ENCODE results near the gene MAML3.

GRCh38 chr4:140151699-140152012, 2.3 kb downstream of the MAML3 start:
- no peak for TF ChIP-seq POLR2A (IDR thresholded peaks at IDR 0.05)
- TF ChIP-seq, protein P1, sequence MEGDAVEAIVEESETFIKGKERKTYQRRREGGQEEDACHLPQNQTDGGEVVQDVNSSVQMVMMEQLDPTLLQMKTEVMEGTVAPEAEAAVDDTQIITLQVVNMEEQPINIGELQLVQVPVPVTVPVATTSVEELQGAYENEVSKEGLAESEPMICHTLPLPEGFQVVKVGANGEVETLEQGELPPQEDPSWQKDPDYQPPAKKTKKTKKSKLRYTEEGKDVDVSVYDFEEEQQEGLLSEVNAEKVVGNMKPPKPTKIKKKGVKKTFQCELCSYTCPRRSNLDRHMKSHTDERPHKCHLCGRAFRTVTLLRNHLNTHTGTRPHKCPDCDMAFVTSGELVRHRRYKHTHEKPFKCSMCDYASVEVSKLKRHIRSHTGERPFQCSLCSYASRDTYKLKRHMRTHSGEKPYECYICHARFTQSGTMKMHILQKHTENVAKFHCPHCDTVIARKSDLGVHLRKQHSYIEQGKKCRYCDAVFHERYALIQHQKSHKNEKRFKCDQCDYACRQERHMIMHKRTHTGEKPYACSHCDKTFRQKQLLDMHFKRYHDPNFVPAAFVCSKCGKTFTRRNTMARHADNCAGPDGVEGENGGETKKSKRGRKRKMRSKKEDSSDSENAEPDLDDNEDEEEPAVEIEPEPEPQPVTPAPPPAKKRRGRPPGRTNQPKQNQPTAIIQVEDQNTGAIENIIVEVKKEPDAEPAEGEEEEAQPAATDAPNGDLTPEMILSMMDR (IDR thresholded peaks at IDR 0.05), result no peak

Measured in lower leg skin (tissue), 3 donors.